Suppressor macrophage (primary cell): ENCODE data around the gene SCGB1A1.
"Not testable (repeated sequence)": the region's sequence is repeated elsewhere in the genome, so short reads cannot be mapped to it uniquely, and the experiment has no call there.

Source experiments
- DNase-seq, 4 experiments: peaks; one replicate each; pipeline ENCODE4 v3.0.0-alpha.2; 2020 to 2022
- total RNA-seq, 17 experiments: gene quantifications; one replicate each; lab custom pipeline; 2026; ENCODE audit warnings: mixed read lengths in 6 of 17, inconsistent platforms in 3 of 17; lab: John Stamatoyannopoulos, UW

Gene SCGB1A1, protein sequence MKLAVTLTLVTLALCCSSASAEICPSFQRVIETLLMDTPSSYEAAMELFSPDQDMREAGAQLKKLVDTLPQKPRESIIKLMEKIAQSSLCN
- total RNA-seq = 0 to 0.55 (median 0) reads per million in 17 experiments

DNA sequence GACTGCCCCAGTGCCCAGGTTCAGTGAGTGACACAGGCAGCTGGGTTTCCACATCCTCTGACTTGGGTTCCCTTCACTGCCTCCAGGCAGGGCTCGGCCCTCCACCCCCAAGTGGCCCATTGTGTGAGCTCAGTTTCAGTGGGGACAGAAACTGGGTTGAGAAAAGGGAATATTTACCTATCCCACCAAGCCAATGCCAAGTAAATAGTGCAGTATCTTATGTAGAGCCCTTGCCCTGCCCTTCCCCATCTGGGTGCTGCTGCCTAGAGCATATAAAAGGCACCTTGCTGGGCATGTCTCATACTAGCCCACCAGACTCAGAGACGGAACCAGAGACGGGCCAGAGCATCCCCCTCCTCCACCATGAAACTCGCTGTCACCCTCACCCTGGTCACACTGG is at the start of gene SCGB1A1:
Gene SCGB1A1 (plus strand): TSS at position 301 of the 400 bp plus-strand sequence. CDS start 63 bp downstream, at position 364.
- no peak for DNase-seq

DNA sequence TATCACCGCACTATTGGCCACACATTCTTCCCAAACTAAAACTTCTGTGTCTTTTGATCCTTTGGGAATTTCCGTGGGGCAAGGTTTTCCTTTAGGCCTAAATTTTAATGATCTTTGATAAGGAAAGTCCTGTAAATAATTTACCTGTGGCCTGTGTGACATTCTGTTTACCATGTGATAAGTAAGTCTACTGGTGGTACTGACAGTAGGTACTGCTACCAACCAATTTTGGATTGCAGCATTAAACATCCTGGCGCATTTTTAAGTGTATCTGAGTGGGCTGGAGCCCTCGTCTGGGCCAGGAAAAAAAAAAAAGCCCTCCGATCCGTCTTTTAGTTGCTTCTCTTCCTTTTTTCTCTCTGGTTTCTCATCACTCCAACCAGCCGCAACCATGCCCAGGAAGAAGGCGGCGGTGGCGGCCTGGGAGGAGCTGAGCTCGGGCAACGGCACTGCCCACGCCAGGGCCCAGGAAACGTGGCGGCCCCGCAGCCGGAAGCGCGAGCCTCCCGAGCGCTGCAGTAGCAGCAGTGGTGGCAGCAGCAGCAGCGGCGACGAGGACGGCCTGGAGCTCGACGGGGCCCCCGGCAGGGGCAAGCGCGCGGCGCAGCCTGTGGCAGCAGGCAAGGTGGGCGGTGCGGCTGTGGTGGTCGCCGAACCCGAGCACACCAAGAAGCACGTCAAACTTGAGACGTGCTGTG is 47.9 kb upstream of the SCGB1A1 start:
- DNase-seq = peak; percentile 55 to 86 (median 66)

DNA sequence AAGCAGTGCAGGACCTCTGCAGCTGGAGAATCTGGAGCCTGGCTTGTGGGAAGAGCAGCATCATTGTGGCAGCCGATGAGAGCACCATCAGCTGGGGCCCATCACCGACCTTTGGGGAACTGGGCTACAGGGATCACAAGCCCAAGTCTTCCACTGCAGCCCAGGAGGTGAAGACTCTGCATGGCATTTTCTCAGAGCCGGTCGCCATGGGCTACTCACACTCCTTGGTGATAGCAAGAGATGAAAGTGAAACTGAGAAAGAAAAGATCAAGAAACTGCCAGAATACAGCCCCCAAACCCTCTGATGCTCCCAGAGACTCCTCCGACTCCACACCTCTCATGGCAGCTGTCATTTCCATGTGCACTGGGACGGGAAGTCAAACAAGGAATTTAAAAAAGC is 46.0 kb upstream of the SCGB1A1 start:
- DNase-seq = no peak

DNA sequence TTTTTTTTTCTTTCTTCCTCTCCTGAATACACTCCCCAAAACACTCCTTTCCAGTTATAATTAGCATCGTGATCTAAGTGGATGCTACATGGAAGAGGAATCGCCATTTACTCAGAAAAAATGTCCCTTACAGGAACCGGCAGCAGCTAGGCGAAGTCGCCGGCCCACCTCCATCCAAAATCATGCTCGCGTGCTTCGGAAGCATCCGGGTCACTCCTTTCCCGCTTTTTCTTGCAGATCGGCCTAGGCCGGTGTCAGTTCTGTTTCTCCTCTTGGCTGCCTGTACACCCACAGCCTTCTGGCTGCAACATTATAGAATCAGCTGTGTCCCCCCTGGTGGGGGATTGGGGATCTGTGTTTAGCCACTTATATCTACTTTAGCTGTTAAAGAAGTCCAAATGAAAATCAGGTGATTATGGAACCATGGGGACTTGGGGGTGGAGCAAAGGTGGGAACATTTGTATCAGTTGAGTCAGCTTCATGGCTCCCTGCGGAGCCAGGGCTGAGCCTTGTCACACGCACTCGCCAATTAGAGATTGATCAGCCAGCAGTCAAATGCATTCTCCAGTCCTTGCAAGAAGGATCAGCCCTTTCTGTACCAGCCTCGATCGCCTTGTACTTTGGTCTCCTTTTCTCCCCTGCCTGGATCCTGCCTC is 45.2 kb upstream of the SCGB1A1 start:
- no peak for DNase-seq

DNA sequence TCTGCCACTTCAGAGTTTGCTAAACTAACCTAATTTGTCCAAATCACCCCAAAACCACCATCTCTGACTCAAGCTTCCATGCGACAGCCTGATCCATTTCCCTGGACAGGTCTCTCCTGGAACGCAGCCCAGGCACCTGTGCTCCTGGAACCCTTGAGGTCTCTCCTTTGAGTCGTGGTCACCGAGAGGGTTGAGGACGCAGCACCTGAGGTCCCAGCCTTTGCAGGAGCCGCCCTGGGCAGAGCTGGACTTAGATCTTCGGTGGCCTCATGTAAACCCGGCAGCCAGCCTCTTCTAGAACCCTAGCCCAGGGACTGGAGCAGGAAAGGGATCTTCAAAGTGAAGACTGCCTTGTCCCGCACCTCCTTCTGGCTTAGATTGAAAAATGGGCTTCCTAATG is 44.0 kb upstream of the SCGB1A1 start:
- DNase-seq = no peak

DNA sequence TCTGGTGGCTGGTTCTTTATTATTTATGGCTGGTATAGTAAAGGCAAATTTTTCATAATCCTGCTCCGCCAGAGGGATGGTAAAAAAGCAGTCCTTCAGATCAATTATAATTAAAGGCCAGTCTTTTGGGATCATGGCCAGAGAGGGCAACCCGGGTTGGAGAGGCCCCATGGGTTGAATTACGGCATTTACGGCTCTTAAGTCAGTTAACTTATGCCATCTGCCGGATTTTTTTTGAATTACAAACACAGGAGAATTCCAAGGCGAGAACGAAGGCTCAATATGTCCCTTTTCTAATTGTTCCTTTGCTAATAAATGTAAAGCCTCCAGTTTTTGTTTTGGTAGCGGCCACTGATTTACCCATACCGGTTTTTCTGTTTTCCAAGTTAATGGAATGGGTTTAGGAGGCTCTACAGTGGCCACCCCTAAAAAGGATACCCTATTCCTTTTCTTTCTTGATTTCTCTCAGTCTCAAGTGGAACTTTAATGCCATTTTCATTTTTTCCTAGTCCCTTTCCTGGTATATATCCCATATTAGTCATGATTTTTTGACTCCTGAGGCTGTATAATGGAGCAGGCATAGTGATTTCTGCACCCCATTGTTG is 40.3 kb upstream of the SCGB1A1 start:
- peak; percentile 55 to 83 (median 76) for DNase-seq

DNA sequence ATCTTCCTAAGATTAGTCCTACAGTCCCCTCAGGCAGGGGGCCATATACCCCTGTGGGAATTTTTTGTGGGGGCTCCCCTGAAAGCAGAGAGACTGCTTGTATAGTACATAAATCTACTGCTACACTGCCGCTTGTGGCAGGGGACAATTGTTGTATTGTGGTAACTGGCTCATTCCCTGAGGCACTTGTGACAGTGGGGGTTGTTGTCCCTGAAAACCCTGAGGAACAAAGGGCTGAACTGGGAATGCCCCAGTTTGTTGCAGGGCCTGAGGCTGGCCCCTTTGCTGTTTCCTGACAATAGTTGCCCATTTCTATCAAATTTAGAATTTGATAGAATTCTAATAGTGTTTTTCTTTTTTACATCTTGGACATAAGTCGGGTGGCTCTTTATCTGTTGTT is 39.2 kb upstream of the SCGB1A1 start:
- DNase-seq = not testable (repeated sequence)

DNA sequence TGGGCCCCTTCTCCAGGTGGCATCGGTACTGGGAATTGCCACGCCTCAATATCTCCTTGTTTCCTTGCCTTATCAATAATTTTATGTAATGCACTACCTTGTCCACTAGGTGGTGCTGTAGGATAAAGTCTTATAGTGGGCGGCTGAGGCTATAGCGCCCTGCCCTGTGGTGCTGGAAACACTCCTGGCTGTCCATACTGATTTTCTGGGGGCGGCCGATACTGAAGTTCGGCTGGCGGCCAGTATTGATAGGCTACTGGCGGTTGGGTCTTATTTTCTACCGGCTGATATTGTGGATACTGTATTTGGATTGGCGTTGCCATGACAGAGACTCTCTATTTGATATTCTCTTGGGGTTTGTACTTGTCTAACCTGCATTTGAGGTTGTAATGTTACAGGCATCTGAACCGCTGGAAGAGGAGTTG is 38.0 kb upstream of the SCGB1A1 start:
- peak; percentile 75 to 88 (median 78) for DNase-seq

DNA sequence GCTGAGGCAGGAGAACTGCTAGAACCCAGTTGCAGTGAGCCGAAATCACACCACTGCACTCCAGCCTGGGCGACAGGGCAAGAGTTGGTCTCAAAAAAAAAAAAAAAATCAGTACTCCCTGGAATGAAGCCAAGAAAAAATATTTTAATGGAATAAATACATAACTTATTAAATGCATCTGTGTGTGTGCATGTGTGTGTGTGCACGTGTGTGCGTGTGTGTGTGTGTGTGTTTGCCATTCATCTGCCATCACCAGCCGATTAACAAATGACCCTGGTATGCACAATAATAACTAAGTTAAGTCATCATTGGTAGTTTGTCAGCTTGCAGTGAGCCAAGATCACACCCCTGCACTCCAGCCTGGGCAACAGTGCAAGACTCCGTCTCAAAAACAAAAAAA is 35.0 kb upstream of the SCGB1A1 start:
- no peak for DNase-seq

DNA sequence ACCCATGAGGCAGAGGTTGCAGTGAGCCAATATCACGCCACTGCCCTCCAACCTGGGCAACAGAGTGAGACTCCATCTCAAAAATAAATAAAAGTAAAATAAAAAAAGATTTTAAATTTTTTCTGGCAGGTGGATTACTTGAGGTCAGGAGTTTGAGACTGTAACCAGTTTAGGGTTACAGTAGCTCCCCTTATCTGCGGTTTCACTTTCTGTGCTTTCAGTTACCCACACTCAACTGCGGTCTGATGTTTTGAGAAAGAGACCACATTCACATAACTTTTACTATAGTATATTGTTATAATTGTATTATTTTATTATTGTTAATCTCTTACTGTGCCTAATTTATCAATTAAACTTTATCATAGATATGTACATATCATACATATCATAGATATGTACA is 32.8 kb upstream of the SCGB1A1 start:
- DNase-seq = not testable (repeated sequence)

DNA sequence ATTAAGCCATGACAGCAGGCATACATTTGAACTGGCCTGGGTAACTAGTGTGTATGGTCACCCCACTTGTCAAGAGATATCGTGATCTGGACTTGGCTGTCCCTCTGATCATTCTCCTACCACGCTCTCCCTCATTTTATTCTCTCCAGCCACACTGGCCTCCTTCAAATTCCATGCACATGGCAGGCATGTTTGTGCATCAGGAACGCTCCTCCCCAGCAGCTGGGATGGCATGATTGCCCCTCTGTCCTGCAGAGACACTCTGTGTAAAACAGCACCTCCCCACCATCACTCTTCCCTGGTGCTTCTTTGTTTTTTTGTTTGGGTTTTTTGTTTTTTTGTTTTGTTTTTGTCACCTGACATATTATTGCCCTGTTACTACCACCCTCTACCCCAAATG is 31.5 kb upstream of the SCGB1A1 start:
- no peak for DNase-seq

DNA sequence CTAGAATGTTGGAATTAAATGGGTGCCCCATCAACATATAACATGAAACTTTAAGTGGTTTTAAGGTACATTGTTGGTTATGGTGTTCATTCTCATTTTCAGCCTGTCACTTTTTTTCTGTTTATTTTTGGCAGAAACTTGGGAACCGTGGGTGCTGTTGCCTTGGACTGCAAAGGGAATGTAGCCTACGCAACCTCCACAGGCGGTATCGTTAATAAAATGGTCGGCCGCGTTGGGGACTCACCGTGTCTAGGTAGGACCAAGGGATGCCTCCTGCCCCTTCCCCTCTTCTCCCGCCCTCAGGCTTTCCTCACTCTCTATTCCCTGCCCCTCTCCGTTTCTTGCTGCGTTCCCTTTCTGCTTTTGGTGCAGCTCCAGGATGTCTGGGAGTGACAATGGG is 29.8 kb upstream of the SCGB1A1 start:
- no peak for DNase-seq

DNA sequence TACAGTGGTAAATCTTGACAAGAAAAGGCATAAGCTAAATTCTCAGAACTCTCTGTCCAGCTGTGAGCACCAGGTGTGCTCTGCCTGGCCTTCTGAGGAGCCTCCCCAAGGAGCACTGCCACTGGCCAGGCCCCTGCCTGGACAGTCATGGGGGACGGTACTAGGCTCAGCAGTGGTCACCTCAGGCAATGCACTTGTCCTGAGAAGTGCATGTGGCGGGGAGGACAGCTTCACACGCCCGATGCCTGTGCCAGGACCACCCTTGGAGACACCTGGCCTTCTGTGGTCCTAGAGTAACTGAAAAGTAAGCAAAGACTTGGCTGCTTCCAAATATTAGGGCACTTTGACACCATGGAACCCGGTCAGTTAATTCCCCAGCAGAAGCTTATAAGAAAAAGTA is 28.6 kb upstream of the SCGB1A1 start:
- DNase-seq = no peak

DNA sequence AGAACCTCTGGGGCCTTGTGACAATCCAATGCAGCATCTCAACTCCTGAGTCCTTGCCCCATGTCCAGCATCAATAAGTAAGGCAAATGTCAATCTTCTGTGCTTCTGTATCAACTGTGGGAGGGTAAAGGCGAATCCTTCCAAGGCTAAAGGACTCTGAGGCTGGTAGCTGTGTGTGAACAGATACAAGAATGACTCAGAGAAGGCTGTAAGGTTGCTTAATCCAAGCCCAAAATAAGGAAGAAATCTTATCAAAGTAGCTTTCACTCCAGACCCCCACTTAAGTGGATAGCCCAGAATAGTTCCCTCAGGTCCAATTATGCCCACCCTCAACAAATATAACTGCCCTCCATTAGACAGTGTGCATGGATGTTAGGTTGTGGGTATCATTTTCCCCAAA is 28.1 kb upstream of the SCGB1A1 start:
- DNase-seq = peak; percentile 28 to 62 (median 43)

DNA sequence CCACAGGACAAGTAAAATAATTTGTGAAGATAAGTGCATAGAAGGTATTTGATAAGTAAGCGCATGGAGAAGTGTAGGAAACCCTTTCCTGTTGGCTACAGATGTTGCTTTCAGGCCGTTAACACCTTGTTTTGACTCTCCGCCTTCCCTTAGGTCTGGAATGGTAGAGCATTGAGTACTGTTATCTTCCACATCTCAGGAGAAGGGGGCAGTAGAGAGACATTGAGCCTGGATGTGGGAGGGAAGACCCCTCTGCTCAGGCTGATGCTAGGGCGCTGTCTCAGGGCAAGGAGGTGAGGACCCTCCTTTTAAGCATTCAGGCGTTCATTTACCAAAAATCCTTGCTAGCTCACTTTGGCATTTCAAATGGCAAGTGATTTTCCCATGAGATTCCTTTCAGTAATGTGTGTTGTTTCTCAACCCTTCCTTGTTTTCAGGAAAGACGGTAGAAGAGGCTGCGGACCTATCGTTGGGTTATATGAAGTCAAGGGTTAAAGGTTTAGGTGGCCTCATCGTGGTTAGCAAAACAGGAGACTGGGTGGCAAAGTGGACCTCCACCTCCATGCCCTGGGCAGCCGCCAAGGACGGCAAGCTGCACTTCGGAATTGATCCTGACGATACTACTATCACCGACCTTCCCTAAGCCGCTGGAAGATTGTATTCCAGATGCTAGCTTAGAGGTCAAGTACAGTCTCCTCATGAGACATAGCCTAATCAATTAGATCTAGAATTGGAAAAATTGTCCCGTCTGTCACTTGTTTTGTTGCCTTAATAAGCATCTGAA is 27.0 kb upstream of the SCGB1A1 start:
- DNase-seq = no peak

DNA sequence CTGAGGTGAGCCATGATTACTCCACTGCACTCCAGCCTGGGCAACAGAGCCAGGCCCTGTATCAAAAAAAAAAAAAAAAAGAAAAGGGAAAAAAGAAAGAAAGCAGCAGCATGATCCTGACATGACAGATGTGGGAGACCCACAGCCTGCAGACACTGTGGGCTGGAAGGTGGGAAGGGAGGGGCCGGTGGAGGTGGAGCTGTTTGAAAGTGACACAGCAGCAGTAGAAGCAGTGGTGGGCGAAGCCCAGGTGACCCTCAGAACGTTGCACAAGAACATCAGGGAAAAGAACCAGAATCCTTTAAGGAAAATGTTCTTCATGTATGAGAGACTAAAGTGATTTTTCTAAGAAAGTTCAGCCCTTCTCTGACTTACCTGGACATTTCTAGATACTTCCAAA is 26.3 kb upstream of the SCGB1A1 start:
- DNase-seq = no peak

DNA sequence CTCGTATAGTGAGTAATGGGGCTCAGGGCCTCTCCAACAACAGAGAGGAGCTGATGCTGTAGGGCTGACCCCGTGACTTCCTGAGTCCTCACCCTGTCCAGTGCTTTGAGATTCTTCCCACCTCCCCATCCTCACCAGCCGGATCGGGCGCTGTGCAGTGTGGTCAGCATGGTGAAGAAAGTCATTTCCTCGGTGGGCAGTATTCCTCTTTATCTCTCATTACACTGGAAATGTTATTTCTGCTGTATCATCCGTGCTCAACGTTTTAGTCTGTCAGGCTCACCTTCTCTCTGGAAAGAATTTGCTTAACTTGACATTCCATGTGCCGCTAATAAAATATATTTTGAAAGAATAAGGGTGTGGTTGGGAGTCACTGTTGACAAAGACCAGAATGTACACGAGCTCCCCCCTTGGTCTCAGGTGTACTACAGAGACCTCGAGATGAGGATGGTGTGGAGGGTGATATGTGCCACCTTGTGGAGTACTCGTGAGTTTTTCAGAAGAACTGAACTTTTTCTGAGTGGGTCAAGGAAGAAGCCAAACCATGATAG is 25.7 kb upstream of the SCGB1A1 start:
- no peak for DNase-seq

DNA sequence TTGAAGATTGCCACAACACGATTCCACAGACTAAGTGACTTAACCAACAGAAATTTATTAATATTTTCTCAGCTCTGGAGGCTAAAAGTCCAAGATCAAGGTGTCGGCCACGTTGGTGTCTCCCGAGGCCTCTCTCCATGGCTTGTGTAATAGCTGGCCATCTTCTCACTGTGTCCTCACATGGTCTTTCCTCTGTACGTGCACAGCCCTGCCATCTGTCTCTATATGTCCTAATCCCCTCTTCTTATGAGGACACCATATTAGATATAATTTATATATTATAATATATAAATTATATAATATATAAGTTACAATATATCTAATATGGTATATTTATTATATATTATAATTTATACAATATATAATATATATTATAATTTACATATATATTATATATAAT is 25.1 kb upstream of the SCGB1A1 start:
- DNase-seq = no peak

DNA sequence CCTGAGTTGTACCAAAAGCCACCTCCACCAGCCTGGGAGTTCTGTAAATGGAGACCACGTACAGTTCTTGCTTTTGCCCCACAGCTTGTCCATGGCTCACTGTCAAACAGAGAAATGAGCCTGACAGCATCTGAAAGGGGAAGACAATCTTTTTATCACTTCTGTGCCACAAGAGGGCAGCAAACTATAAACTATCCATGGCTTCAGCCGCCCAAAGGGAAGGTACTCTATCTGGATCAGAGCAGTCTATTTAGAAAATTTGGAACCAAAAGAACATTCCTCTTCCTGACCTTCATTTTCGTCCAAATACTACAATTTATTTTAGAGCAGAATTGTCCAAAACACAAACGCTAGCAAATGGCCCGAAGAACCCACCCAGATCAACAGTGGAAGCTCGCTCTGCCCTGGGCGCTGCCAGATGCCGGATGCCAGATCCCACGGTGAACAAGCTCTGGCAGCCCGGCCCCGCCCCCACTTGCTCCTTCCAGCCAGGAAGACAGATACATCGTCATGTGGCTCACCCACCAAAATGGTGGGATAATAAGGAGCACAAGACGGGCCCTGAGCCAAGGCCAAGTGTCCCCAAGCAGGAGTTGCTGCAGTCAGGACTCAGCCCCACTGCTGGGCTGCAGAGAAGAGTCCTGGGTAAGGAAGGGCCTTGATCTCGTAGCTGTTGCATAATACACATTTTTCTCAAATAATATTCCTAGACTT is 23.9 kb upstream of the SCGB1A1 start:
- peak; percentile 77 to 93 (median 86) for DNase-seq

DNA sequence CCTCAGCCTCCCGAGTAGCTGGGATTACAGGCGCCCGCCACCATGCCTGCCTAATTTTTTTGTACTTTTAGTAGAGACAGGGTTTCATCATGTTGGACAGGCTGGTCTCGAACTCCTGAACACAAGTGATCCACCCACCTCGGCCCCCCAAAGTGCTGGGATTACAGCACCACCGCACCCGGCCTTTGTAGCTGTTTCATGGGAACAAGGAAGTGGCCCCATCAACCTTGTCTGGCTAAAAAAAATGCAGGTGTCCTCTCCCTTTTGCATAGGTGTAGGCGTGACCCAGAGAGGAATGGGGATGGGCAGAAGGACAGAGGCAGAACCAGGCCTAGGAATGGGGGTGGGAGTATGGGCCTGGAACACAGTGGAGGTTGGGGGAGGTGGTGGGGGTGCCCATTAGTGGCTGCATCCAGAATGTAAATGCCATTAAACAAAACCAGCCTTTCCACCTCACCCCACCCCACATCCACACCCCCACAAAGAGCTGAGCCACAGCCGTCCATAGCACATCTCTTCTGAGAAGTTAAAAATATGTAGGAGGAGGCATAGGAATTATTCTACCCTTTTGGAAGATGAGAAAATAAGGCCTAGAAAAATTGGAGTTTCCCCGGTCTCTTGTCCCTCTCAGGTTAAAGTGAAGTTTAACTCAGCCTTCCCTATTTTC is 22.8 kb upstream of the SCGB1A1 start:
- DNase-seq = no peak
